H9 (cell line): ENCODE data around the gene IQCC. TPM values are rescaled to one million over a fixed set of nuclear protein-coding genes. Genes with fewer than 3 reads are reported as not detected.

Experiments
- DNase-seq: peaks from one replicate; pipeline ENCODE4 v3.0.0-alpha.2; 2017
- H2AFZ ChIP-seq: one replicate; pipeline ENCODE4 v1.6.1; 2013; ENCODE audit warnings: mild to moderate bottlenecking, low read length, control low read depth, moderate library complexity
- H2AK5ac ChIP-seq: 2 replicates; pipeline ENCODE4 v1.6.1; 2013; ENCODE audit warnings: low read length, control low read depth, mixed read lengths; ENCODE audit not compliant: insufficient read length
- H2BK120ac ChIP-seq: one replicate; pipeline ENCODE4 v1.6.1; 2013; ENCODE audit warnings: low read depth, mild to moderate bottlenecking, low read length, control low read depth, inconsistent platforms; ENCODE audit not compliant: poor library complexity, severe bottlenecking
- H2BK12ac ChIP-seq: 2 replicates; pipeline ENCODE4 v1.6.1; 2013; ENCODE audit warnings: low read length, control low read depth, mixed read lengths, low read depth; ENCODE audit not compliant: insufficient read length
- H2BK15ac ChIP-seq: 2 replicates; pipeline ENCODE4 v1.6.1; 2013; ENCODE audit warnings: low read depth, low read length, control low read depth
- H2BK20ac ChIP-seq: one replicate; pipeline ENCODE4 v1.6.1; 2013; ENCODE audit warnings: low read depth, mild to moderate bottlenecking, low read length, control low read depth, inconsistent platforms; ENCODE audit not compliant: poor library complexity, severe bottlenecking
- H2BK5ac ChIP-seq: 2 replicates; pipeline ENCODE4 v1.6.1; 2013; ENCODE audit warnings: low read length, control low read depth, mixed read lengths; ENCODE audit not compliant: insufficient read length
- H3K14ac ChIP-seq: 2 replicates; pipeline ENCODE4 v1.6.1; 2013; ENCODE audit warnings: low read length, control low read depth; ENCODE audit not compliant: insufficient read depth
- H3K18ac ChIP-seq: 2 replicates; pipeline ENCODE4 v1.6.1; 2013; ENCODE audit warnings: low read depth, mild to moderate bottlenecking, mixed read lengths, low read length, control low read depth; ENCODE audit not compliant: insufficient read length
- H3K23ac ChIP-seq: 2 replicates; pipeline ENCODE4 v1.6.1; 2013; ENCODE audit warnings: low read length, control low read depth, mixed read lengths, low read depth; ENCODE audit not compliant: insufficient read length
- H3K23me2 ChIP-seq: 2 replicates; pipeline ENCODE4 v1.6.1; 2013; ENCODE audit warnings: low read depth, mild to moderate bottlenecking, mixed read lengths, low read length, control low read depth; ENCODE audit not compliant: insufficient read length, poor library complexity, severe bottlenecking
- H3K27ac ChIP-seq: 2 replicates; pipeline ENCODE4 v1.5.1; 2013; ENCODE audit warnings: low read length, control low read depth, mixed read lengths, low read depth; ENCODE audit not compliant: insufficient read length
- H3K27me3 ChIP-seq: 2 replicates; pipeline ENCODE4 v1.6.1; 2013; ENCODE audit warnings: low read length, control low read depth, inconsistent platforms; ENCODE audit not compliant: insufficient read depth
- H3K4ac ChIP-seq: 2 replicates; pipeline ENCODE4 v1.6.1; 2013; ENCODE audit warnings: low read depth, mild to moderate bottlenecking, control low read depth, inconsistent platforms, low read length, moderate library complexity
- H3K4me1 ChIP-seq: 2 replicates; pipeline ENCODE4 v1.6.1; 2013; ENCODE audit warnings: low read length, control low read depth, inconsistent platforms; ENCODE audit not compliant: insufficient read depth
- H3K4me2 ChIP-seq: 2 replicates; pipeline ENCODE4 v1.6.1; 2013; ENCODE audit warnings: low read length, control low read depth, mixed read lengths; ENCODE audit not compliant: insufficient read length, insufficient read depth
- H3K56ac ChIP-seq: 2 replicates; pipeline ENCODE4 v1.6.1; 2013; ENCODE audit warnings: low read depth, mild to moderate bottlenecking, mixed read lengths, low read length, control low read depth; ENCODE audit not compliant: insufficient read length
- H3K79me1 ChIP-seq: 2 replicates; pipeline ENCODE4 v1.6.1; 2013; ENCODE audit warnings: low read depth, mild to moderate bottlenecking, moderate library complexity, low read length, control low read depth, inconsistent platforms; ENCODE audit not compliant: insufficient read depth, poor library complexity, severe bottlenecking
- H3K79me2 ChIP-seq: 2 replicates; pipeline ENCODE4 v1.6.1; 2013; ENCODE audit warnings: low read length, control low read depth, inconsistent platforms; ENCODE audit not compliant: insufficient read depth
- H3K9ac ChIP-seq: 2 replicates; pipeline ENCODE4 v1.6.1; 2013; ENCODE audit warnings: low read length, control low read depth, mixed read lengths; ENCODE audit not compliant: insufficient read length; ENCODE audit errors: extremely low read depth
- H3K9me3 ChIP-seq: one replicate; pipeline ENCODE4 v1.6.1; 2013; ENCODE audit warnings: low read depth, low read length, inconsistent platforms; ENCODE audit not compliant: control insufficient read depth
- H3T11ph ChIP-seq: one replicate; pipeline ENCODE4 v1.6.1; 2013; ENCODE audit warnings: mild to moderate bottlenecking, low read length, control low read depth, inconsistent platforms
- H4K20me1 ChIP-seq: one replicate; pipeline ENCODE4 v1.6.1; 2013; ENCODE audit not compliant: control insufficient read depth, insufficient read length, insufficient read depth
- H4K5ac ChIP-seq: 2 replicates; pipeline ENCODE4 v1.6.1; 2013; ENCODE audit warnings: low read depth, mild to moderate bottlenecking, mixed read lengths, low read length, control low read depth; ENCODE audit not compliant: insufficient read length
- H4K8ac ChIP-seq: replicated peaks from 2 replicates; pipeline ENCODE4 v1.6.1; 2013; ENCODE audit warnings: low read length, control low read depth, mixed read lengths, low read depth; ENCODE audit not compliant: insufficient read length
- H4K91ac ChIP-seq: 2 replicates; pipeline ENCODE4 v1.6.1; 2013; ENCODE audit warnings: low read depth, mild to moderate bottlenecking, moderate library complexity, mixed read lengths, low read length, control low read depth; ENCODE audit not compliant: insufficient read length
- H3K27ac Mint-ChIP-seq, 3 experiments: 2 replicates in 2 of 3; 3 replicates in 1 of 3; pipeline ENCODE4 v1.8.0; 2020 to 2021; ENCODE audit warnings: mixed read lengths in 3 of 3, mild to moderate bottlenecking in 1 of 3, moderate library complexity in 1 of 3
- H3K27me3 Mint-ChIP-seq: 2 replicates; pipeline ENCODE4 v1.8.0; 2021; ENCODE audit warnings: low read depth, mild to moderate bottlenecking, moderate library complexity, mixed read lengths
- H3K36me3 Mint-ChIP-seq, 3 experiments: 2 replicates in 2 of 3; 3 replicates in 1 of 3; pipeline ENCODE4 v1.8.0; 2020 to 2021; ENCODE audit warnings: low read depth in 3 of 3, mixed read lengths in 3 of 3; ENCODE audit not compliant: insufficient read depth in 1 of 3
- H3K4me1 Mint-ChIP-seq, 2 experiments: 2 replicates each; pipeline ENCODE4 v1.8.0; 2020; ENCODE audit warnings: mixed read lengths in 2 of 2
- H3K4me3 Mint-ChIP-seq, 2 experiments: 2 replicates in 1 of 2; 3 replicates in 1 of 2; pipeline ENCODE4 v1.8.0; 2020 to 2021; ENCODE audit warnings: mild to moderate bottlenecking in 2 of 2, mixed read lengths in 2 of 2, moderate library complexity in 1 of 2
- H3K9me3 Mint-ChIP-seq, 2 experiments: 2 replicates in 1 of 2; 3 replicates in 1 of 2; pipeline ENCODE4 v1.8.0; 2020; ENCODE audit warnings: mild to moderate bottlenecking in 2 of 2, mixed read lengths in 2 of 2, moderate library complexity in 1 of 2
- WGBS: extraction: QIAGEN DNeasy Blood & Tissue Kit; methylation state at CpG from one replicate; pipeline ENCODE4 v1.1.7; 2013; ENCODE audit warnings: missing lambda C conversion rate, low lambda C conversion rate, mixed read lengths; ENCODE audit not compliant: insufficient read length; ENCODE audit errors: extremely low coverage; 5-methylcytosine and 5-hydroxymethylcytosine counted together
- total RNA-seq: library from RNA; stranded (reverse); gene quantifications from 2 replicates; pipeline ENCODE4 v1.2.1, GENCODE V29; 2021
- TF ChIP-seq, protein P1 (sequence below): fragments of 200-600 bp; sonication (generic); conservative IDR thresholded peaks from 3 replicates; pipeline ENCODE4 v1.8.0; 2021; ENCODE audit warnings: antibody characterized with exemption, mild to moderate bottlenecking

The IQCC gene
- total RNA-seq, 1 experiment from 2014 or later, result 5.3 TPM

DNA sequence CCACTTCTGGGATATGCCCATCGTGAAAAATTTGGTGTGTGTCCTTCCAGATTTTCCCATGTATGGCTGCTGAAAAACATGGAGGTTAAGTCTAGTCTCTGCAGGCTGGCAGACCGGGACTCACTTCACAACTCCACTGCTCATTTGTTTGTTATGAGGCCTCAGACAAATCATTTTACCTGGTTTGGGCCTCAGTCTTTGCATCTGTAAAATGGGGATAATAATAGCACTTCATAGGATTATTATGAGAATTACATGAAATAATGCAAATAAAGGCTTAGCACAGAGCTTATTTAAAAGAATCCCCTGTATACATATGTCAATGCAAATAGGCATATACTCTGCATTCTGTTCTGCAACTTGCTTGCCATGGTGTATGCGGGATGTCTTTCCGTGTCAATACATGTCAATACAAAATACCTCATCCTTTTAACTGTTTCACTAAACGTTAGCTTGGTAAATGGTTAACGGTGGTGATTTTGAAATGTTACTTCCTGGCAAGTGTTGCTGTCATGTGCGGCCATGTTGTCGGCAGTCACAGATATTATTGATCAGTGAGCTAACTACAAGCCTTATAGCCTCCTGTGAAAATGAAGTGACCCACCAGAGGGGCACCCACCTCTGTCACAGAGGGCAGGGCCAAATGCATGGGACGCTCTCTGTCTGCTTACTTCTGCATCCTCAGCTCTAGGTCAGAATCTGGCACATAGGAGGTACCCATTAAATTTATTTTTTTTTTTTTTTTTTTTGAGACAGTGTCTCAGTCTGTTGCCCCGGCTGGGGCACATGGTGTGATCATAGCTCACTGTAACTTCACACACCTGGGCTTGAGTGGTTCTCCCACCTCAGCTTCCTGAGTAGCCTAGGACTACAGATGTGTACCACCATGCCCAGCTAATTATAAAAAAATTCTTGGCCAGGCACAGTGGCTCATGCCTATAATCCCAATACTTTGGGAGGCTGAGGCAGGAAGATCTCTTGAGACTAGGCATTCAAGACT lies 49.9 kb downstream of the IQCC start:
- Mint-ChIP-seq H3K36me3 (no peaks in the 10 kb centered on the region), H3K9me3 (no peaks in the 10 kb centered on the region; a peak in 1 of 5 replicates), H3K27me3 (peaks cover 2% of the 10 kb centered on the region; the same call in 1 of the 2 replicates), H3K4me3 (no peak overlapping the region), H3K27ac (no peak overlapping the region), H3K4me1 (peaks cover 17 to 18% of the 10 kb centered on the region in 2 experiments)
- Histone ChIP-seq H3K14ac (no peak overlapping the region), H2AK5ac (no peak overlapping the region), H3K56ac (no peak overlapping the region), H3K79me1 (no peaks in the 10 kb centered on the region), H3K4me2 (no peak overlapping the region), H2AFZ (no peak overlapping the region), H3K79me2 (no peaks in the 10 kb centered on the region), H2BK20ac (no peak overlapping the region), H2BK5ac (no peak overlapping the region), H3K23me2 (no peaks in the 10 kb centered on the region), H3K27me3 (no peaks in the 10 kb centered on the region; the same call in 1 of the 2 replicates), H4K20me1 (no peaks in the 10 kb centered on the region), H4K8ac (no peak overlapping the region), H3K27ac (no peak overlapping the region), H2BK12ac (no peak overlapping the region), H3K18ac (no peak overlapping the region), H3K9ac (no peak overlapping the region), H2BK120ac (no peak overlapping the region), H3K4me1 (peaks cover 4% of the 10 kb centered on the region; the same call in 1 of the 2 replicates), H3T11ph (no peak overlapping the region), H3K9me3 (no peaks in the 10 kb centered on the region), H4K91ac (no peak overlapping the region), H4K5ac (no peak overlapping the region), H3K23ac (no peak overlapping the region), H2BK15ac (no peak overlapping the region), H3K4ac (no peak overlapping the region)
- WGBS, result no CpG with 5 or more reads among the region's 10 CpGs
- DNase-seq, result no peak
- TF ChIP-seq, protein P1, sequence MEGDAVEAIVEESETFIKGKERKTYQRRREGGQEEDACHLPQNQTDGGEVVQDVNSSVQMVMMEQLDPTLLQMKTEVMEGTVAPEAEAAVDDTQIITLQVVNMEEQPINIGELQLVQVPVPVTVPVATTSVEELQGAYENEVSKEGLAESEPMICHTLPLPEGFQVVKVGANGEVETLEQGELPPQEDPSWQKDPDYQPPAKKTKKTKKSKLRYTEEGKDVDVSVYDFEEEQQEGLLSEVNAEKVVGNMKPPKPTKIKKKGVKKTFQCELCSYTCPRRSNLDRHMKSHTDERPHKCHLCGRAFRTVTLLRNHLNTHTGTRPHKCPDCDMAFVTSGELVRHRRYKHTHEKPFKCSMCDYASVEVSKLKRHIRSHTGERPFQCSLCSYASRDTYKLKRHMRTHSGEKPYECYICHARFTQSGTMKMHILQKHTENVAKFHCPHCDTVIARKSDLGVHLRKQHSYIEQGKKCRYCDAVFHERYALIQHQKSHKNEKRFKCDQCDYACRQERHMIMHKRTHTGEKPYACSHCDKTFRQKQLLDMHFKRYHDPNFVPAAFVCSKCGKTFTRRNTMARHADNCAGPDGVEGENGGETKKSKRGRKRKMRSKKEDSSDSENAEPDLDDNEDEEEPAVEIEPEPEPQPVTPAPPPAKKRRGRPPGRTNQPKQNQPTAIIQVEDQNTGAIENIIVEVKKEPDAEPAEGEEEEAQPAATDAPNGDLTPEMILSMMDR, result no peak
